GM19324 (cell line): ENCODE results near the gene ACOX3.
"Not testable (repeated sequence)": the region's sequence is repeated elsewhere in the genome, so short reads cannot be mapped to it uniquely, and the experiment has no call there.

Experiments used
- ATAC-seq: cut with Tn5 transposase; IDR thresholded peaks from one replicate; pipeline ENCODE4 v1.9.1; 2021; ENCODE audit warnings: mild to moderate bottlenecking, moderate library complexity; ENCODE audit not compliant: unreplicated experiment, low FRiP score

The ACOX3 gene

DNA sequence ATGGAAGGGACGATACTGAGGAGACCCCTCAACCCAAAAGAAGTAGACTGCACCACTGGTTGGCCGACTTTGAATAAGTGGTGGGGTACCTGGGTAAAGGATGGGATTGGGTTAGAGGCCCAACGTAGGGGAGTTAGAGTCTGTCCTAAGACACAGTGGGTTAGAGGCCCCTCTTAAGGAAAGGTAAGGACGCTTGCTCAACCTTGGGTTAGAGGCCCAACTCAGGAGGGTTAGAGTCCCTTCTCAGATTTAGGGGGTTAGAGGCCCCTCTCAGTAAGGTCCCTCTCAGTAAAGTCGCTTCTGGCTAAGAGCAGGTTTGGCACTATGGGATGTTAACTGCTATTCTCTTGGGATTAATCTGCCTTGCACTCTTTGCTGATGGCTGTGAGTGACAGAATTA, 81.3 kb downstream of the ACOX3 start:
- ATAC-seq: no peak

DNA sequence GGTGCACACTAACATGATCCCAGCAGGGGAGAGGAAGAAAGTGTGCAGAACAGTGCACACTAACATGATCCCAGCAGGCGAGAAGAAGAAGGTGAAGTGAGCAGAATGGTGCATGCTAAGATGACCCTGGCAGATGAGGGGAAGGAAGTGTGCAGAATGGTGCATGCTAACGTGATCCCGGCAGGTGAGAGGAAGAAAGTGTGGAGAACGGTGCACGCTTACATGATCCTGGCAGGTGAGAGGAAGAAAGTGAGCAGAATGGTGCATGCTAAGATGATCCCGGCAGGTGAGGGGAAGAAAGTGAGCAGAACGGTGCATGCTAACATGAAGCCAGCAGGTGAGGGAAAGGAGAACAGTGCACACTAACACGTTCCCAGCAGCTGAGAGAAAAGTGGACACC, 83.7 kb downstream of the ACOX3 start:
- no peak for ATAC-seq

DNA sequence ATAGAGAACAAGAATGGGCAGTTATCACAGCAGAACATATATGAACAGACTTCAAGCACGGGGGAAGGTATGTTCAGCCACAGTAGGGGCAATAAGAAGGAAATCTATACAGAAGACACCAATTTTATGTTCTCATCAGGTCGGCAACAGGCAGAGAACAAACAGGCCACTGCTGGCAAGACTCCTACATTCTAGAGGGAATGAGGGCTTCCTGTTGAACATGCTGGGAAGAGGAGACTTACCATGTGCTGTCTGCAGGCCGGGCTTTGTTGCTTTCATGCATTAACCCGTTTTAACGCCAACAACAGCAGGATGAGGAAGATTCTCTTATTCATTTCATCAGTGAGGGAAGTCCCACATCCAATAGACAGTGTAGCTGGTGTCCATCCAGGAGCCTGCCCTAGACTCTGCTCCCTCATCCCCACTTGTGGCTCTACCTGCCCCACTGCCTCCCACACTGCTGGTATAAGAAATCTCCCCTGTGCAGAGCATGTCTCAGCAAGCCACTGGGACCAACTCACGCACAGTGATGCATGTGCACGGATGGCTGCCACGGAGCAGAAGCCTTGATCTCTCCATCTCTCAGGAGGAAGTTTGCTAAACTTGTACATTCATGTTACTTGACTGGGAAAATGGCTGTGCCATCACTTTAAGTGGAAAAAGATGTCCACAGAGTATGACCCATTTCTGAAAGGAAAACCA, 84.5 kb downstream of the ACOX3 start:
- no peak for ATAC-seq

DNA sequence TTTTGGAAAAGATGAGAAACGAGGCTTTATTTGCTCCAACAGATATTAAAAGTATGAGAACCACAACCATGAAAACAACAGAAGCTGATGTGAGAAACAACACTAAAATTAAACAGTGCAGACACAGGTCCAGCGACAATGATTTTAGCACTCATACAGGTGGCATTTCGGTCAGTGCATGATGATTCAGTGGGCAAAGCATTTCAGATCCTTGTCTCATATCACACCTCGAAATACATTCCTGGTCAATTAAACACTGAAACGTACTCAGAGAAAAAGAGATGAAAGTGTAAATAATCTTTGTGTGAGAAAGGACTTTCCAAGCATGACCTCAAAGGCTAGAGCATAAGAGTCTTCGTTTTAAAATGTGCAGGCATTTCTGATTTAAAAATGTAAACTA, 85.2 kb downstream of the ACOX3 start:
- ATAC-seq: no peak

DNA sequence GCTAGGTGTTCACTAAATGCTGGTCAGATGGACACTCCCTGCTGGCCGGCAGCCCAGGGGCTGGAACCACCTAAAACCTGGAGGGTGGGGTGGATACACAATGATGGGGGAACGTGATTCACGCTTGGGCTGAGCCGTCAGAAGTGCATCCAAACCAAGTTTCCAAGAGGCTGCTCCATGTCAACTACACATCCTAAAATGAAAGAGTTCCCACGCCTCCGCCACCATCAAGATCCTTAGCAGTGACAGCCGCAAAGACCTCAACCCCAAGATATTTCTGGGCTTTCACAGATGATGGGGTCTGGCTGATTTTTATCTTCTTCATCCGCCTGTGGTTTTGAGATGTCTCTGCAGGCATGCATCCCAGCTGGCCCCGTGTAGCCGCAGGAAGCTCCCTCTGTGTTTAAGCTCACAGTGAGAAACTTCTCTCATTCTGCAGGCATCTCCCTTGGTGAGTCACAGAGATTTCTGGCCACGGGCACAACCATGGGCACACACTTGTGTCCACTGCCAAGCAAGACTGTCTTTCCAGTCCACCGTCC, 86.5 kb downstream of the ACOX3 start:
- no peak for ATAC-seq

DNA sequence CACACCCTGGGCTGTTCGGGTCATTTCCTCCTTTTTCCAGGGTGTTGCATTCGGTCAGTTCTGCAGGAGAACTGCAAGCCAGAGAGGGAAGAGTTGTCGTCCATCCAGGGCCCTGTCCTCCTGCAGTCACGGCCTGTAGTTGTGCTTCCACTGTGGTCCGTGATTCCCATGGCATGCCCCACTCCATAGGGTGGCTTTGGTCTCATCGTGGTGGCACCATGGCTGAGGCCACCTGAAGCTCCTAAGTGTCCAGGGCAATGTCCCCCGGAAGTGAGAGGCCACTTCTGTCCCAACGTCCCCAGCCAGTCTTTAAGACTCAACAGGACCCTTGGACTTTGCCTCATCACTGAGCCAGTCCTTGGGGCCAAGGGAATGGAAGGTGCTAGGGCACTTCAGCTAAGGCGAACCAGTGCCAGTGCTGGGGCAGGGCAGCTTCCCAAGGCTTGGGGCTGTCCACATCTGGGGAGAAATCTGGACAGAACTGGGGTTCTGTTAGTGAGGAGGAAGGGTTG, 87.3 kb downstream of the ACOX3 start:
- no peak for ATAC-seq

DNA sequence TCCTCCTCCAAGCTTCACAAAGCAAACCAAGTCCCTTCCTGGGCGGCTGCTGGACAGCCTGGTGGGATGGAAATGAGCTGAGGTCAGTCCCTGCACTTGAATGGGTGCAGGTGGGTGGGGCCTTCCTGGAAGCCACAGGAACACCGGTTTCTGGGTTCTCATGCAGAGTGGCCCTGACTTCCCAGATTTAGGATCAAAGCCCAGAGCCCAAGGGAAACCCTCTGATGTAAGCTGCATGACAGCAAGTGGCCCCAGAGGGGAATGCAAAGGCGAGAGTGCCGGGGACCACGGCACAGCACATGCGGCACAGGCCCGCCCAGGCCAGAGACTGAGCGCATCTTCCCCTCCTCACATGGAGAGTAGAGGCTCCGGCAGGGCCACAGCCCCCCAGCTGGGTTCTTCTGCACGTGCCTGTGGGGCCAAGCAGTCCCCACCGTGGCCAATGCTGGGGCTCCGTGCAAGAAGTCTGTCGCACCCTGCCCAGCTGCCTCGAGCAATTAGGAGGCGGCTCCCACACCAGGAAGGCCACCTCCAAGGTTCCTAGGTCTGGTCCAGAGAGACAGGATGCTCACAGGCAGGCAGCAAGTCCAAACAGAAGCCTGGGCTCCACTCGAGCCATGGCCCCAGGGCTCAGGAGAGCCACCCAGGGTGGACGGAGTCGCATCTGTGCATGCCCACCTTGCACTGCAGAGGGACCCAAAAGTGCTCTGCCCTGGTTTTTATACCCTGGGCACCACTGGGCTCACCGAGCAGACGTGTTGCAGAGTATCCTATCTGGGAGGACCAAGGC, 88.0 kb downstream of the ACOX3 start:
- ATAC-seq: no peak

DNA sequence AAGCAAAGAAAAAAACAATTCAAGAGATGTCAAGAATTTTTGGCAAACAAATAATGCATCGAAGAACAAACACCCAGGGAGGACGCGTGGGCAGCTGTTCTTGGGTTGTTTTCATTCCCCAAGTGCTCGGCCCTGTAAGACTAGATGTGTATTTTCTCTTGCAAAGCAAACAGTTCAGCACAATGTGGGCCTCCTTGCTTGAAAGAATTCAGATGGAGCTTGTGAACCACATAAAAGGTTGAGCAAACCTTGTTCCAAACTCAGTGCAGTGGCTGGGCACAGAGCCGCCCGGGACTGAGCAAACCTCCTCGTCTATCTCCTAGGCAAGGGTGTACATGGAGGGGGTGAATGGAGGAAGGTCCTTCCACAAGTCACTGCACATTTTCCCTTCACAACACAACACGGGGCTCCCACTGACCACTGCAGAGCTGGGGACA, 88.6 kb downstream of the ACOX3 start:
- no peak for ATAC-seq

DNA sequence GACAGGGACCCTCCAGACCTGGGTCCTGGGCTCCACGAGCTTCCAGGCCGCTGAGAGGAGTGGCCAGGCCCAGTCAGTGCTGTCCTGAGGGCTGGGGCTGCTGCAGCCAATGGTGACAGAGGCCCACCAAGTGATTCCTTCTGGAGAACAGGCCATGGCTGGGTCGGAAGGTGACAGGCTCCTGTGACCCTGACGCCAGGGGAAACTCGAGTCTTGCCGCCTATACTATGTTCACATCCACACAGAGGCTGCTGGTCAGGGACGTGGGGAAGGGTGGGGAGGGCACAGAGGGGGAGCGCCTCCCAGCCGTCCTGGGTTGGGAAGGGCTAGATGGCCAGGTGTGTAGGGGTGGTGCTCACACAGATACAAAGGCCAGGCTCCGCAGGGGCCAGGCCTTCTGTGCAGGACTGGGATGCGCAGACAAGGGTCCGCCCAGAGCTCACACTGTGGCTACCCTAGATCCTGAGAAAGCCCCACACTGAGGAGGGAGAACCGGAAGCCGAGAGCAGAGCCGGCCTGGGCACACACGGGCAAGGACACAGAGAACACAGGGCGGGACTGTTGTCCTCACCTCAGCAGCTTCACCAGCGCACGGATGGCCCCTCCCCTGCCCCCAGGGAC, 89.6 kb downstream of the ACOX3 start:
- ATAC-seq: no peak

DNA sequence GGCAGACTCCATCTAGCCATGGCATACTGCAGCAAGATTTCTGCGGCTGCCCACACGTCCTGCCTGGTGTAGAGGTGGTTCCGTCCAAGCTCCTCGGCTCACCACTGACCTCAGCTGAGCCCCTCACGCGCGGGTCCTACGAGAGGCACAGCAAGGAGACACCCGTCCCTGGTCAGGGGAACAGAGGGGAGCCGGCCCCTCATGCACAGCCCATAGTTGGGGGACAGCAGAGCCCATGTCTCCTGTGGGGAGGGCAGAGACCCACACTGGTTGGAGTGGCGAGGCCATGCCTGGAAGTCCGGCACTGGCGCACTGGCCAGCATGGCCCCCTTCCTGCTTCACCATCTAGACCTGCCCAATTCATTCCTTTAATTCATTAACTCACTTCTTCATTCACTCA, 90.2 kb downstream of the ACOX3 start:
- no peak for ATAC-seq

DNA sequence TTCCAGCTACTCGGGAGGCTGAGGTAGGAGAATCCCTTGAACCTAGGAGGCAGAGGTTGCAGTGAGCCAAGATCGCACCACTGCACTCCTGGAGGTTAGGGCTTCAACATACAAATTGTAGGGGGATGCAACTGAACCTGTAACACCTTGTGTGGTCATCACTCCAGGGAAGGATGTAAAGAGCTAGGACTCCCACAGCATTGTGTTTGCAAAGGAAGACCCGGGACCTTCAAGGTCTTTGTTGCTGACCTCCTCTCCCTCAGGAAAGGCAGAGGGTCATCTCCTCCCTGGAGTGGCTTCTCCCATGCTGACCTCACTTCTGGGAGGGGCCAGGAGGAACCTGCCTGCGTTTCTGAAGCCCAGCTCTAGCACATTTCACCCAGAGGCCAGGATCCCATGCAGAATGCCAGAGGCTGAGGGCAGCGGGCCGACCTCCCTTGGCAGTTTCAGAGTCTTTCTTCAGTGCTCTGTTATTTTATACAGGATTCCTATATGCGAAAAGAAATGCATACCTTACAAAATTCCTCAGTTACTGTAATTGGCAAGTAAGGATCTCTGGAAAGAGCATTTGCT, 90.8 kb downstream of the ACOX3 start:
- ATAC-seq: no peak

DNA sequence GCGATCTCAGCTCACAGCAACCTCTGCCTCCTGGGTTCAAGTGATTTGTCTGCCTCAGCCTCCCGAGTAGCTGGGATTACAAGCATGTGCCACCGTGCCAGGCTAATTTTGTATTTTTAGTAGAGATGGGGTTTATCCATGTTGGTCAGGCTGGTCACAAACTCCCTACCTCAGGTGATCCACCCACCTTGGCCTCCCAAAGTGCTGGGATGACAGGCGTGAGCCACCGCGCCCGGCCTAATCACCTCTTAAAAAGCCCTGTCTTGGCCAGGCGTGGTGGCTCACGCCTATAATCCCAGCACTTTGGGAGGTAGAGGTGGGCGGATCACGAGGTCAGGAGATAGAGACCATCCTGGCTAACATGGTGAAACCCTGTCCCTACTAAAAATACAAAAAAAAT, 91.3 kb downstream of the ACOX3 start:
- not testable (repeated sequence) for ATAC-seq

DNA sequence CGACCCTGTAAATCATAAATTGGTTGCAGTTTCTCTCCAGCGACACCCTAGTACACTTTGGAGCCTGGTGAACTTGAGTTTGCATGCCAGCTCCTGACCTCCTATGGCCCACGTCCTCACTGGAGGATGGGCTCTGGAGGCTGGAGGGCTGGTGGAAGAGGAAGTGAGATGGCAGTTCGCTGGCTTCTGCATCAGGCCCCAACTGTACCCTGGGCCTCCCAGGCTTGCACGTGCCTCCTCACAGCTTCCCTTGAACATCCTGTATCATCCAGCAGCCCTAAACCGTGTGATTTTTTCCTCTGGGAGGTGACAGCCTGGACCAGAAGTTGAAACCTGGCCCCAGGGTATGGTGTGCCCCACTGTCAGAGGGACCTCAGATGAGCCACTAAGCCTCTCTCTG, 92.5 kb downstream of the ACOX3 start:
- ATAC-seq: no peak

DNA sequence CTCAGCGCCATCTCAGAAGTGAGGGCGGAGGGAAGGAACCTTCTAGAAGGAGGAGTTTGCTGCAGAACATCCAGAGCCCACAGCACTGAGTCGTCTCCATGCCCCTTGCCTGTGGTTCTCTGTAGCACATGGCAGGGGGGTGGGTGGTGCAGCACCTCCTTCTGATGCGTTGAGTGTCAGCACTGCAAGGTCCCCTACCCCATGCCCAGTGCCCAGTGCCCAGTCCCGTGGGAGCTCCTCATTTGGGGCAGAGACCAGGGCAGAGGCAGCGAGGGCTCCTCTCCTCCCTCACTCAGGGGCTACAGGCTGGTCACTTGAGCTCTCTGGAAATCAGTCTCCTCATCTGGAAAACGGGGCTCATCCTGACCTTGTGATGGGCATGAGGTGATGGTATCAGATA, 92.9 kb downstream of the ACOX3 start:
- no peak for ATAC-seq

DNA sequence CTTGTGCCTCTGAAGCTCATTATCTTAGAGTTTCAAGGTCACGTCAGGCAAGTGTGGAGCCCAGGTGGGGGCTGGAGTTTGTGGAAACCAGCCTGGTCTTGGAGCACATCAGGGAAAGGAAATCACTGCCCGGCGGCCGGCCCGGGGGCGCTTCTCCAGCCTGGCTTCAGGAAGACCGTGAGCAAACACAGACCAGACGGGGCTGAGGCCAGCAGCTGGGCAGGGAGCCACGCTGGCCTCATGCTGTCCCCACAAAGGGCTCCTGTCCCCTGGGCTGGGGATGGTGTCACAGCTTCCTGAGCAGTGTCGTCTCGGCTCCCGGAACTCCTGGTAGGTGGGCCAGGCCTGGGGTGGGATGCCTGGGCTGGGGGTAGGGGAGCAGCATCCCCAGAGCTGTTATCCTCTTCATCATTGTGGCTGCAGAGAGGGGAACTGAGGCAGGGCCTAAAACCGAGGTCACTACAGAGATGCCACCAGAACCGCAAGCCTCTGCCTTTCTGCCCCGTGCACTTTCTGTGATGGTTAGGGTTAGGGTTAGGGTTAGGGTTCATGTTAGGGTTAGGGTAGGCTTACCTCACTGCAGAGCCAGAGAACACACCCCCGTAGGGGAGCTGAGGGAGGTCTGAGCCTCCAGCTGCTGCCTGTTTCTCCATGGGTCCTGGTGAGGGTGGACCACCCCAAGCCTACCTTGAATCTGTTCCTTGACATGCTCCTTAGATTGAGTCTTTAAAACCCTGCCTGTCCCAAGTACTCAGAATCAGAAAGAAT, 93.5 kb downstream of the ACOX3 start:
- no peak for ATAC-seq

DNA sequence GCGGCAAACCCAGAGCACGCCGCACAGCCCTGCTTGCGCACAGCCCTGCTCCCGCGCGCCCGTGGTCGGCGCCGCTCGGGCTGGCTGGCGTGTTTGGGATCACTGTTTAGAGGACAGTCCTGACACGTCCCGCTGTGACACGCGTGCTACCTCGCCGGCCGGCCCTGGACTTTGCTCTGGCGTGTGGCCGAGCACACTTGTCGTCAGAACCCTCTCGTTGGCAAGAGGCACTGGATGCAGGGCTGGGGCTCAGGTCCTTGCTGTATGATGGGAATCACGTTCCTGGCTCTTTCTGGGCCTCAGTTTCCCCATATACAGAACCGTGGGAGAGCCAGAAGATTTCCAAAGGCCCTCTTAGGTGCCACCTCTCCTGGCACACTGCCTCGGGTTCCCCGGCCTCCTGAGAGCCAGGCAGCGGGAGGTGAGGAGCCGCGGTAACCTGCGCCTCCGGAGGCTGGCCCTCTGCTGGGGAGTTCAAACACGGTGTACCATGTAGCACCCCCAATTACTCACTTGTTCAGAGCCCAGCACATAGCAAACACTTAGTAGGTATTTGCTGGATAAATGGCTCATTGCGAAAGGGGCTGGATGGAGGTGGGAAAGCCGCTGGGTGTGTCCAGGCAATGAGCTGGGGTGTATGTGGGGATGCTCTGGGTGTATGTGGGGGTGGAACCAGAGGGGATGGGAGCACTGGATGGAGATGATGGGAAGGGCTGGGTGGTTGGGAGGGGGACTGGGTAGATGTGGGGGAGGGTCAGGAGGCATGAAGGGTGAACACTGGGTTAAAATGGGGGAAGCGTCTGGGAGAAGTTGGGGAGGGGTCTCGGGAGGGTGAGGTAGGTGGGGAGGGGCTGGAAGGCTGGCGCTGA, 94.3 kb downstream of the ACOX3 start:
- ATAC-seq: no peak

DNA sequence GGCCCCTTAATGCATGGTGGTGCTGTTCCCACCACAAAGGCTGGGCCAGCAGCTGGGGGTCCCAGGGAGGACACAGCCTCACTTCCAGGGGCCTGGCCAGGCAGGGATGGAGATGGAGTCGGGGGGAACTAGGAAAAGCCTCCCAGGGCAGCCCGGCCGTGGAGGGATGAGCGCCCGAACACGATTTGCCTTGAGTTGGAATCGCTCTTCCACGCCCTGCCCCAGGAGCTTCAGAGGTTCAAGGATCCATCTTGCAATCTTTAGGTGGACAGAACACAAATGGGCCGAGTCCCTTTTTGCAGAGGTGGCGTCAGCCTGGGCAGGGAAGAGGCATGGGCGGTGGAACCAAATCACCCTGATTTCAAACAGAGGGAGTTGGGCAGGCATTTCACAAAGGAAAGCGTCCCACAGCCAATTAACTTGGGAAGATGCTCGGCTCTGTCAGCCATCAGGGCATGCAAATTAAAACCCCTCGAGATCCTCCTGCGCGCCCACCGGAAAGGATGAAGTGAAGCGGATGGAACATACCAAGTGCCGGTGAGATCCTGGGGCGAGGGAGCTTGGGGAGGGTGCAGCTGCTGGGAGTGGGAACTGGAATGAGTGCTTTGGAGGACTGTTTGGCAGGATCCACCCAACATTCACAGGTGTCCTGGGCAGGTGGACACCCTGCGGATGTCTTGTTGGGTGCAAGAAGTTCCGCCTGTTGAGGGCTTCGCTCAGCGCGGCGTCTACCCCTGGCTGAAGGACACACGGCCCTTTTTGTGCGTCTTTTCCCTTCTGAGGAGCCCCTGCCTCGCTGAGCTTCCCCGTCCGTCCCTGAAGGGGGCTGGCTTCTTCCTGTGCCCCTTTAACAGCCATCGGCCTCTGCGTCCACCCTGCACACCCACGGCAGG, 95.2 kb downstream of the ACOX3 start:
- no peak for ATAC-seq

DNA sequence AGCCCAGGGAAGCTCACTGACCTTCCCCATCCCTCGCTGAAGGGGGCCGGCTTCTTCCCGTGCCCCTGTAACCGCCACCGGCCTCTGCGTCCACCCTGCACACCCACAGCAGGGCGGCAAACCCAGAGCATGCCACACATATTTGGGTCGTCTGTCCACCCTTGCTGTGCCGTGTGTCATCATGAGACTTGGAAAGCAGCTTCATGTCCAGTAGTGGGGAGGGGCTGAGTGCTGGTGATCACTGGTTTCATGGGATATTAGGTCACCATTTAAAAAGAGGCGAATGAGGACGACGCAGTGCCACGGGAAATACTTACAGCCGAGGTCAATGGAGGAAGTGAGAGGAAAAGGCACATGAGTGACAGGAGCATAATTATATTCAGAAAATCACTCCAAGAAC, 96.1 kb downstream of the ACOX3 start:
- ATAC-seq: no peak
